GM12878 (cell line): Measurements from ENCODE around the gene OR10R2. TPM values are rescaled to one million over a fixed set of nuclear protein-coding genes. Genes with fewer than 3 reads are reported as not detected.

Experiments used
- ATAC-seq: fragments of 200-7000 bp; cut with Tn5 transposase; 3 replicates; pipeline ENCODE4 v1.9.1; 2020; ENCODE audit warnings: mild to moderate bottlenecking, moderate library complexity
- BruUV-seq: library from RNA; stranded (reverse); fragments of 400-500 nt; replicated peaks from 2 replicates; lab custom pipeline; 2021; lab: Mats Ljungman, UMichigan
- CTCF ChIA-PET: fragments of 300-600 bp; sonication (Branson Sonifier 250); formaldehyde crosslinking; extraction: SDS; loops from one replicate; lab custom pipeline; 2021; ENCODE audit warnings: inconsistent platforms; lab: Yijun Ruan, JAX
- POLR2A ChIA-PET: fragments of 350-600 bp; formaldehyde crosslinking; extraction: SDS; loops from one replicate; lab custom pipeline; 2021; ENCODE audit warnings: inconsistent platforms; lab: Charles Lee
- RAD21 ChIA-PET: fragments of 300-600 bp; sonication (Branson Sonifier 250); formaldehyde crosslinking; loops from one replicate; lab custom pipeline; 2023; ENCODE audit warnings: antibody characterized with exemption; ENCODE audit not compliant: unreplicated experiment; lab: Charles Lee
- SMC1A ChIA-PET: fragments of 300-600 bp; sonication (Branson Sonifier 250); formaldehyde crosslinking; loops from one replicate; lab custom pipeline; 2023; ENCODE audit not compliant: unreplicated experiment, uncharacterized antibody; lab: Charles Lee
- DNase-seq: peaks from one replicate; pipeline ENCODE4 v3.0.0-alpha.2; 2011; ENCODE audit warnings: low read depth, low spot score
- FAIRE-seq: peaks from 3 replicates; lab custom pipeline; 2011; peaks lifted over from hg19 to GRCh38; lab: Jason Lieb, UNC
- H2AFZ ChIP-seq: 2 replicates; pipeline ENCODE4 v1.6.0; 2011; ENCODE audit warnings: low read depth, low read length, control low read depth; ENCODE audit not compliant: control insufficient read depth
- H3K27ac ChIP-seq: 2 replicates; pipeline ENCODE4 v1.5.1; 2011; ENCODE audit warnings: control low read depth; ENCODE audit not compliant: control insufficient read depth, insufficient read depth
- H3K27me3 ChIP-seq, 2 experiments: replicated peaks in 1 of 2; 2 replicates each; pipeline versions ENCODE4 v1.6.0 to v1.6.1; 2011; ENCODE audit warnings: low read length in 1 of 2; ENCODE audit not compliant: control insufficient read depth in 2 of 2, insufficient read depth in 2 of 2
- H3K36me3 ChIP-seq, 2 experiments: 2 replicates each; pipeline ENCODE4 v1.5.1; 2011; ENCODE audit warnings: low read length in 1 of 2; ENCODE audit not compliant: control insufficient read depth in 2 of 2, insufficient read depth in 2 of 2
- H3K4me1 ChIP-seq: 2 replicates; pipeline ENCODE4 v1.6.1; 2011; ENCODE audit warnings: mild to moderate bottlenecking, low read length, moderate library complexity, mixed read lengths; ENCODE audit not compliant: control insufficient read depth, insufficient read depth
- H3K4me2 ChIP-seq: 2 replicates; pipeline ENCODE4 v1.6.0; 2011; ENCODE audit warnings: control low read depth; ENCODE audit not compliant: control insufficient read depth, insufficient read depth
- H3K4me3 ChIP-seq: fragments of 200-600 bp; sonication (generic); 2 replicates; pipeline ENCODE4 v1.5.1; 2016
- H3K79me2 ChIP-seq: 2 replicates; pipeline ENCODE4 v1.6.0; 2011; ENCODE audit warnings: low read length; ENCODE audit not compliant: control insufficient read depth, insufficient read depth
- H3K9ac ChIP-seq: 2 replicates; pipeline ENCODE4 v1.8.0; 2011; ENCODE audit warnings: low read length, control low read depth, mixed read lengths; ENCODE audit not compliant: control insufficient read depth, insufficient read depth
- H3K9me3 ChIP-seq: replicated peaks from 3 replicates; pipeline ENCODE4 v1.5.1; 2011; ENCODE audit warnings: mild to moderate bottlenecking, low read length; ENCODE audit not compliant: control insufficient read depth, insufficient read depth
- H4K20me1 ChIP-seq: 2 replicates; pipeline ENCODE4 v1.6.0; 2011; ENCODE audit not compliant: control insufficient read depth, insufficient read depth
- ATF7 ChIP-seq: fragments of 450-650 bp; IDR thresholded peaks from 2 replicates; pipeline ENCODE4 v1.6.1; 2016; ENCODE audit warnings: low read depth, mild to moderate bottlenecking
- CEBPZ ChIP-seq: fragments of 150-350 bp; IDR thresholded peaks from 2 replicates; pipeline ENCODE4 v1.6.1; 2016; ENCODE audit warnings: low read depth, low read length
- CHD2 ChIP-seq: IDR thresholded peaks from 2 replicates; pipeline ENCODE4 v1.6.1; 2011; ENCODE audit warnings: low read depth, low read length, improper control_type of control experiment, borderline replicate concordance
- EGR1 ChIP-seq, 2 experiments: IDR thresholded peaks; 1 replicate in 1 of 2; 2 replicates in 1 of 2; pipeline ENCODE4 v1.6.1; 2011 to 2012; ENCODE audit warnings: low read depth in 2 of 2, low read length in 2 of 2, borderline replicate concordance in 1 of 2, mild to moderate bottlenecking in 1 of 2, moderate library complexity in 1 of 2
- FOS ChIP-seq: IDR thresholded peaks from 3 replicates; pipeline ENCODE4 v1.6.1; 2011; ENCODE audit warnings: borderline replicate concordance; ENCODE audit not compliant: insufficient read length; ENCODE audit errors: extremely low read depth
- FOXK2 ChIP-seq: fragments of 450-650 bp; IDR thresholded peaks from 2 replicates; pipeline ENCODE4 v1.6.1; 2017; ENCODE audit warnings: mild to moderate bottlenecking, moderate library complexity
- GABPA ChIP-seq: IDR thresholded peaks from 2 replicates; pipeline ENCODE4 v1.6.1; 2014; ENCODE audit warnings: antibody characterized with exemption, low read depth, mild to moderate bottlenecking, inconsistent platforms
- IKZF1 ChIP-seq: fragments of 450-650 bp; conservative IDR thresholded peaks from 2 replicates; pipeline ENCODE4 v1.6.1; 2017; ENCODE audit warnings: antibody characterized with exemption, mild to moderate bottlenecking
- MEF2B ChIP-seq: fragments of 450-650 bp; IDR thresholded peaks from 2 replicates; pipeline ENCODE4 v1.6.1; 2018; ENCODE audit warnings: mild to moderate bottlenecking, moderate library complexity; ENCODE audit not compliant: partially characterized antibody, poor library complexity, severe bottlenecking
- NFIC ChIP-seq: IDR thresholded peaks from 2 replicates; pipeline ENCODE4 v1.6.1; 2012; ENCODE audit warnings: low read depth, mild to moderate bottlenecking, inconsistent platforms, low read length, moderate library complexity
- POLR2A ChIP-seq: IDR thresholded peaks from 2 replicates; pipeline ENCODE4 v1.6.1; 2011; ENCODE audit warnings: low read depth, mild to moderate bottlenecking, low read length
- SRF ChIP-seq, 2 experiments: IDR thresholded peaks; 2 replicates each; pipeline ENCODE4 v1.6.1; 2011; ENCODE audit warnings: low read depth in 2 of 2, low read length in 2 of 2, mild to moderate bottlenecking in 1 of 2, moderate library complexity in 1 of 2
- WGBS: methylation state at CpG from one replicate; pipeline ENCODE4 v1.1.6; 2016; ENCODE audit warnings: low lambda C conversion rate; ENCODE audit not compliant: insufficient replicate concordance, insufficient coverage; ENCODE audit errors: missing lambda C conversion rate; 5-methylcytosine and 5-hydroxymethylcytosine counted together
- in situ Hi-C: fragments of 300-500 bp; cut with MboI; formaldehyde crosslinking; loops from 9 replicates; pipeline ENCODE4 v1.14.3; 2018; ENCODE audit warnings: mixed read lengths
- intact Hi-C: fragments of 100-400 bp; cut with micrococcal nuclease; formaldehyde crosslinking; loops from one replicate; pipeline ENCODE4 v1.14.2; 2022; ENCODE audit not compliant: unreplicated experiment
- polyA plus RNA-seq, 11 experiments: library from polyadenylated mRNA; depleted of rRNA in 4 of 11; unstranded in 6 of 11; stranded (reverse) in 5 of 11; fragments of >200 nt; fragmentation: Nextera tagmentation in 4 of 11; fragmentation: Illumina TruSeq in 1 of 11; extraction: Ambion mirVana in 4 of 11; extraction: Trizol in 1 of 11; gene quantifications; 1 replicate in 1 of 11; 2 replicates in 10 of 11; pipeline versions ENCODE4 v1.2.1 to v1.2.3, GENCODE V29; 2011 to 2016; ENCODE audit warnings: inconsistent platforms in 2 of 11, missing spikeins in 2 of 11, low read depth in 1 of 11
- total RNA-seq, 4 experiments: library from RNA; depleted of rRNA in 3 of 4; stranded (reverse); fragments of >200 nt in 3 of 4; fragmentation: Illumina TruSeq in 1 of 4; extraction: Trizol in 1 of 4; gene quantifications; 2 replicates each; pipeline versions ENCODE4 v1.2.1 to v1.2.3, GENCODE V29; 2013 to 2021

Gene OR10R2
- total and polyA plus RNA-seq, 10 of the 15 experiments (the other 5 are each of a cell fraction or from before 2014, with no cell fraction given) = not detected

GRCh38 chr1:158516966-158517365 lies 44.9 kb downstream of the OR10R2 start (continued):
- TF ChIP-seq CEBPZ = no peak
- TF ChIP-seq IKZF1 = no peak
- TF ChIP-seq CHD2 = no peak
- no peak for TF ChIP-seq SRF (IDR thresholded peaks at IDR 0.05; ENCODE audit: low read depth in 2 of 2, low read length in 2 of 2)

- in situ Hi-C loops = no loop called here
- TF ChIP-seq ATF7 (no peak), CEBPZ (no peak), EGR1 (IDR thresholded peaks at IDR 0.05; ENCODE audit: borderline replicate concordance in 1 of 2, low read depth in 2 of 2, low read length in 2 of 2) (no peak), FOS (no peak), POLR2A (no peak), NFIC (no peak), SRF (IDR thresholded peaks at IDR 0.05; ENCODE audit: low read depth in 2 of 2, low read length in 2 of 2) (no peak), FOXK2 (no peak), MEF2B (no peak), GABPA (no peak)
- SMC1A ChIA-PET = no interaction called here
- no peak overlapping the region for H3K9ac ChIP-seq
- no peak overlapping the region for H3K27ac ChIP-seq
- no peak for ATAC-seq
- no peaks in the 10 kb centered on the region for H3K79me2 ChIP-seq
- H2AFZ ChIP-seq = no peak overlapping the region
- no peaks in the 10 kb centered on the region for H3K27me3 ChIP-seq
- RAD21 ChIA-PET = no interaction called here
- CTCF ChIA-PET = interaction anchor here (1.1 kb wide), 1 partner anchor 13 kb away, joined by 3 read pairs; no protein-coding TSS in a partner anchor
- intact Hi-C loops = no loop called here
- H4K20me1 ChIP-seq = no peaks in the 10 kb centered on the region
- no peak for DNase-seq
- H3K4me1 ChIP-seq = no peaks in the 10 kb centered on the region
- 0% methylated on average over 1 of the region's 1 CpG for WGBS
- no peaks in the 10 kb centered on the region for H3K9me3 ChIP-seq
- no peak for FAIRE-seq
- H3K4me3 ChIP-seq = no peak overlapping the region
- no peak overlapping the region for H3K4me2 ChIP-seq
- H3K36me3 ChIP-seq = no peaks in the 10 kb centered on the region
- no TSS peak for BruUV-seq
- POLR2A ChIA-PET = no interaction called here
Measured at GRCh38 chr1:158520021-158520420, 48.0 kb downstream of the OR10R2 start.
